Hematopoietic multipotent progenitor cell treated with erythropoietin and hydrocortisone succinate and interleukin-3 and kit ligand, for 6 days (in vitro differentiated cells): ENCODE data around the gene PTPN1.

Experiments used
- DNase-seq: peaks from one replicate; pipeline ENCODE4 v3.0.0-alpha.2; 2015

PTPN1 gene

GRCh38 chr20:50580016-50580747 lies 70.0 kb downstream of the PTPN1 start:
- DNase-seq: peak; percentile 73

GRCh38 chr20:50580842-50581544 lies 70.8 kb downstream of the PTPN1 start:
- DNase-seq: no peak

GRCh38 chr20:50582092-50582491 lies 71.9 kb downstream of the PTPN1 start:
- DNase-seq: no peak

DNA sequence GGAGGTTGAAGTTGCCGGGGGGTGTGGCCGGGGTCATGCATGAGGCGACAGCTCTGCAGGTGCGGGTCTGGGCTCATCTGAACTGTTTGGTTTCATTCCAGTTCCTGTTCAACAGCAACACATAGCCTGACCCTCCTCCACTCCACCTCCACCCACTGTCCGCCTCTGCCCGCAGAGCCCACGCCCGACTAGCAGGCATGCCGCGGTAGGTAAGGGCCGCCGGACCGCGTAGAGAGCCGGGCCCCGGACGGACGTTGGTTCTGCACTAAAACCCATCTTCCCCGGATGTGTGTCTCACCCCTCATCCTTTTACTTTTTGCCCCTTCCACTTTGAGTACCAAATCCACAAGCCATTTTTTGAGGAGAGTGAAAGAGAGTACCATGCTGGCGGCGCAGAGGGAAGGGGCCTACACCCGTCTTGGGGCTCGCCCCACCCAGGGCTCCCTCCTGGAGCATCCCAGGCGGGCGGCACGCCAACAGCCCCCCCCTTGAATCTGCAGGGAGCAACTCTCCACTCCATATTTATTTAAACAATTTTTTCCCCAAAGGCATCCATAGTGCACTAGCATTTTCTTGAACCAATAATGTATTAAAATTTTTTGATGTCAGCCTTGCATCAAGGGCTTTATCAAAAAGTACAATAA lies 72.5 kb downstream of the PTPN1 start:
- DNase-seq: no peak

GRCh38 chr20:50583442-50584150 lies 73.4 kb downstream of the PTPN1 start:
- DNase-seq: no peak

- no peak for DNase-seq
Observed at GRCh38 chr20:50584687-50585086, 74.5 kb downstream of the PTPN1 start.

DNA sequence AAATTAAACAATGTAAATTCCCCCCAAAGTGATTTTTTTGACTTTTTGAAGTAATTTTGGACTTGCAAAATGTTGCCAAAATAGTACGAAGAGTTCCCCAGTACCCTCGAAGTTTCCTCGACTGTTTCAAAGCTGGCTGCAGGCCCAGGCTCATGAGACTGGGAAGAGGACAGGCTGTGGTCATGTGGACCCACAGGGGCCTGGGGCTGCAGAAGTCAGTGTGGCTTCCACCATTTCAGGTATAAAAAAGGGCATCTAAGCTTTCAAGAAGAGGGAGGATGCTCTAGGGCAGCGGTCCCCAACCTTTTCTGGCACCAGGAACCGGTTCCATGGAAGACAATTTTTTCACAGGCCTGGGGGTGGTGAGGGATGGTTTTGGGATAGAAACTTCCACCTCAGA lies 75.0 kb downstream of the PTPN1 start:
- no peak for DNase-seq

DNA sequence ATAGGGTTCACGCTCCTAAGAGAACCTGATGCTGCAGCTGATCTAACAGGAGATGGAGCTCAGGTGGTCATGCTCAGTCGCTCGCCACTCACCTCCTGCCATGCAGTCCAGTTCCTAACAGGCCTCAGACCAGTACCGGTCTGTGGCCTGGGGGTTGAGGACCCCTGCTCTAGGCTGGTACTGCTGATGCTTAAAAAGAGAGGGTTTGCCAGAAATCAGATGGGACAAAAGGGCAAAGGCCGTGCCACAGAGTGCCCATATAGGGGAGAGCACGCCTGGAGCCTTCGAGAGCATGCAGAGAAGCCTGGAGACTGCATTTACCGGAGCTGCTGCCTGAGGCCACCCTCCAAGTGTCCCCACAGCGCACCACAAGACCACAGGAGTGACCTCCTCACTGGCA lies 75.5 kb downstream of the PTPN1 start:
- no peak for DNase-seq

DNA sequence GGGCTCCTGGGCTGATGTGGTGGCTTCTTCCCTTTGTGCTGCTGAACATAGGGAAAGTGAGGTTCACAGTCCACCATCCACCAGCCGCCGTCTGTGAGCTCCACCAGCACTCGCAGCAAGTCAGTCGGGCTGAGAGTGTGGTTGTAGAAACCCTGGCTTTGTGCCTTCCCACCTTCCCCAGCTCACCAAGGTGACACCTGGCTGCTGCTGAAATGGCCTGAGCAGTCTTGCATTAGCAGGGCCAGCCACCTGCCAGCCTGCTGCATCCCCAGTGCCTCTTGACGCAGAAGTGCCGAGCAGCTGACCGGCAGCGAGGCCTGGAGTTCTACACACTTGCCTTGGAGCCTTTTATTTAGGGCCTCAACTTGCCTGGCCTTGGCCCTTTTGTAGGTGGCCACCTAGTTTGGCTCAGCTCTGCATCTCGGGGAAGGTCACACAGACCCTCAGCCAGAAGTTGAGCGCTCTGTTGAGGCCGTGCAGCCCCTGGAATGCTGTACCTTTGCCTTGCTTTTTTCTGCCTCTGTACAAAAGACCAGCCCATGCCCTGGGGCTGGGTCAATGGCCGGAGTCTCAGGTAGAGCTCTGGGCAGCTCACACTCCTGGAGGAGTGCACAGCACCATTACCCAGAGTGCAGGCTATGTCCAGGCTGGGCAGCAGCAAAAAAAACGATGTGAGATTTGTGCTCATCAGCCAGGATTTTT lies 76.5 kb downstream of the PTPN1 start:
- no peak for DNase-seq

DNA sequence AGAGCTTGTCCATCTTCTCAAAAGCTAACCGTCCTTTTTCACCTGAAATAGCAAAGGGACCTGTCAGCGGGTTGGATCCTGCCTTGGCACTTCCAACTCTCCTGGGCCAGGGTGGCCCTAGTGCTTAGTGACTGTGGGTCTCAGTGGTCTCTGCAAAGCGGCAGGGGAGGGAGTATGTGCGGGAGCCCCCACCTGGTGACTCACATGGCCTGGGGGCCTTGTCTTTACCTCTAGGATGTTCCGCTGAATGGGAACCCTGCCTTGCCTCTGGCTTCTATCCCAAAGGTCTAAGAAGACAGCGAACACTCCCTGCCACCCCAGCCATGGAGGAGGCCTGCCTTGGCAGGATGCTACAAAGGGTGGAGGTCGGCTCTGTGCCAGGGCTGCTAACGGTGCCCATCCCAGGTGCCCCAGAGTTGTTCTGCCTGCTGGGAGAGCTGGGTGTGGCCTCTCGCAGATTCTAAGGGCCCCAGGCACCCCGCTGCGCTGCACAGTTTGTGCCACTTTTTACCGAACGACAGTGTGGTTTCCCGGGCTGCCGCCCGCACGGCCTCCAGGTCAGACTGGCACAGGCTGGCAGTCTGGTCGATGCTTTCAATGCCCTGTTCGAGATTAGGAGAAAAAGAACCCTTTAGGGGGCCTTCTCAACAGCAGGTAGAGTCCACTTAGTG lies 77.2 kb downstream of the PTPN1 start:
- DNase-seq: no peak

GRCh38 chr20:50588034-50588736 lies 78.0 kb downstream of the PTPN1 start:
- peak; percentile 82 for DNase-seq

DNA sequence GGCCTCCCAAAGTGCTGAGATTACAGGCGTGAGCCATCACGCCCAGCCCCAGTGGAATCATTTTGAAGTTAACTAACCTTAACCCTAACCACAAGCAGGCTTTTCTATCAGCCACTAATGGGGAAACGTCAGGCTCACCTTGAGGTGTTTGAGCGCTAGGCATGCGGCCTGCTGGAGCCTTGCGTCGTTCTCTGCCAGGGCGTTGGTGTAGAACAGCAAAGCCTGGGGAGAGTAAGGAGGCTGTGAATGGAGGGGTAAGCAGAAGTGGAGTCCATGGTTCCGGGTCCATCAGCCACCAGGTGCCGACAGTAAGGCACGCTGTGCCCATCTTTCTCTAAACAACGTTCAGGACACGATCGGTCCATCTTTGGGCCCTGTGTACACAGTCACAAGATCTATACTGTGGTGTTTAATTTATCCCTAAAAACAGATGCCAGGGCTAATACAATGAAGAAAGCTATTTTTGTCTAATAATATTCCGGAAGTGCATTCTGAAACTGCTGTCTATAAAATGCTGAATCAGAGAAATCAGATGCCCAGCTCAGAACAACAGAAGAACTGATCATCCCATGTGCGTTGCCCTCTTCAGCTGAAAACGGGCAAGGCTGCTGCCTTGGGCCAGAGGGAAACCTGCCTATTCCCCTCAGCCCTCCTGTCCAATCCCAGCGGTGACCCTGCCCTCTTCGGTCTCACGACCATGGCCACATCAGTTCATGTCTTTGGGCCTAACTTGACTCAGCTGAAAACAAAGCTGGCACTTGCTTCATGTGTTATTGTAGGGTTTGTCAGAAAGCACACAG lies 79.6 kb downstream of the PTPN1 start:
- no peak for DNase-seq

- no peak for DNase-seq
Observed at GRCh38 chr20:50590348-50590664, 80.1 kb downstream of the PTPN1 start.

DNA sequence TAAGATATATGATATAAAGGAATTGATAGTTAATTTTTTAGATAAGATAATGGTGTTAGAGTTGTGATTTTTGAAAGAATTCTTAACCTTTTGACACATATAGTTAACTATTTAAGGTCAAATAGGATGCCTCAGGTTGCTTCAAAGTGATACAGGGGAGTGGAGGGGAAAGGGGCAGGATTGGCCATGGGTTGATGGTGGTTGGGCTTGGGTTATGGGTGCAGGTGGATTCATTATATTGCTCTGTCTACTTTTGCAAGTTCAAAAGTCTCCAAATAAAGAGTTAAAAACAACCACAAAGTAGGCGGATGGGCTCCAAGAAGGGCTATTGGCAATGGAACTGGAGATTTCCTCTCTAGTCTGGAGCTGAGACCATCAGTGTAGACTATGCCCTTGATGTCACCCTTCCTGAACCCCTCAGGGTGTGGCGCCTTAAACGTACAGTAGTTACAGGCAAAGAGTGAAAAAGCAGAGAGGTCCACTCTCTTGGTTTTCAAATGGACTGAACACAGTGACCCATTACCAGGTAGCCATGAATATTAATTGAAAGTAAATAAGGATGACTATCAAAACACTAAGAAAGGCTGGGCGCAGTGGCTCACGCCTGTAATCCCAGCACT lies 81.2 kb downstream of the PTPN1 start:
- no peak for DNase-seq

- no peak for DNase-seq
Observed at GRCh38 chr20:50592282-50593004, 82.3 kb downstream of the PTPN1 start.

GRCh38 chr20:50593005-50593335 lies 82.8 kb downstream of the PTPN1 start:
- DNase-seq: no peak

- no peak for DNase-seq
Observed at GRCh38 chr20:50594231-50594590, 84.0 kb downstream of the PTPN1 start.

DNA sequence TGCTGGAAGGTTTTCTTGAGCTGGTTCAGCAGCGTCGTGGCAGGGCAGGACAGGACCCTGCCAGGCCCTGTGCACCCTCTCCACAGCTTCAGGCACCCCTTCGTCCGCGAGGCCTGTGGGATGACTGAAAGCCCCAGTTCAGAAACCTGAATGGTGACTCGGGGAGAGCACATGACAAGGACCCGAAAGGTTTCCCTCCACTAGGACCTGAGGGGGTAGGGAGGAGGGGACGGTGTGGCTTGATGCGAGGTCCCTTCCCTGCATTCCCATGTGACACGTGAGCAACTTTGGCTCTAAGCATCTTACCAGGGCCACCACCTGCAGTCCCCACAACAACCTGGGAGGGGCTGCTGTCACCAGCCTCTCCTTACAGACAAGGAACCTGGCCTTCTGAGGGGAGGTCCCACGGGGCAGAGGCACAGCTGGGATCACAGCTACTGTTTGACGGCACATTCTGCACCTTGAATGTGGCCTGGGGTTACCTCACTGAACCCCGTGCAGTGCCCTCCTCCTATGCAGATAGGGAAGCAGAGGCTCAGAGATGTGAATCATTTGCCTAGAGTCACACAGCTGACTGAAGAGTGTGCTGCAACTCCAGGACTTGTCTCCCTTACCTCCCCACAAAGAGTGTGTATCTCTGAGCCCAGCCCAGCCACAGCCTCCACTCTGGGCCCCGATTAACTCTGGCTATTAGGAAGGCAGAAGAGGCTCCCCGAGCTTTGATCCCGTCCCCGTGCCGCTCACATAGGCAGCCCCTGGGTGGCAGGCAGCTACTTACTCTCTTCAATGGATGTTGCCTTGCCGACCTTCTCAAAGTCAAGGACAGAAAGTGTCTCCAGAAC lies 84.6 kb downstream of the PTPN1 start:
- DNase-seq: no peak

- DNase-seq: no peak
Observed at GRCh38 chr20:50595433-50595895, 85.3 kb downstream of the PTPN1 start.
